Superior temporal gyrus (tissue), 1 donor: ENCODE measurements around the gene GOLGA6L7.
"Not testable (repeated sequence)": the region's sequence is repeated elsewhere in the genome, so short reads cannot be mapped to it uniquely, and the experiment has no call there.

Experiments
- DNase-seq: peaks from one replicate; pipeline ENCODE4 v3.0.0-alpha.2; 2016; ENCODE audit errors: extremely low spot score

The GOLGA6L7 gene, protein sequence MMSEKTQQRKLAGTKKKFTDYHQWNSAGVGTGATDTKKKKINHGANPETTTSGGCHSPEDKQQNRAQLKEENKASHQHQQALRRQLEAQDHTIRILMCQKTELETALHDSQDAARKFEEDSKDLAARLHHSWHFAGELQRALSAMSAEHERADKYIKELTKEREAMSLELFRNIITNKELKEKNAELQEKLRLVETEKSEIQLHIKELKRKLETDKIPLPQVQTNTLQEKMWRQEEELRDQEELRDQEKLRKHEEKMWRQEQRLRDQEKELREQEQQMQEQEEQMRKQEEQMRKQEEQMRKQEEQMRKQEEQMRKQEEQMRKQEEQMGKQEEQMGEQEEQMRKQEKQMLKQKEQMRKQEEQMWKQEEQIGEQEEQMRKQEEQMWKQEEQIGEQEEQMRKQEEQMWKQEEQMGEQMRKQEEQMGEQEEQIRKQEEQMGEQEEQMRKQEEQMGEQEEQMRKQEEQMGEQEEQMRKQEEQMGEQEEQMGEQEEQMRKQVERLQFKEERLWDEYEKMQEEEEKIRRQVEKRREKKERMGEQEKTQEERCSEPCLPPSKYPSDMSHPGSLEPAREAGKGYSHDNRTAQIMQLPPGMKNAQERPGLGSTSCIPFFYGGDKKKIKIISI

DNA sequence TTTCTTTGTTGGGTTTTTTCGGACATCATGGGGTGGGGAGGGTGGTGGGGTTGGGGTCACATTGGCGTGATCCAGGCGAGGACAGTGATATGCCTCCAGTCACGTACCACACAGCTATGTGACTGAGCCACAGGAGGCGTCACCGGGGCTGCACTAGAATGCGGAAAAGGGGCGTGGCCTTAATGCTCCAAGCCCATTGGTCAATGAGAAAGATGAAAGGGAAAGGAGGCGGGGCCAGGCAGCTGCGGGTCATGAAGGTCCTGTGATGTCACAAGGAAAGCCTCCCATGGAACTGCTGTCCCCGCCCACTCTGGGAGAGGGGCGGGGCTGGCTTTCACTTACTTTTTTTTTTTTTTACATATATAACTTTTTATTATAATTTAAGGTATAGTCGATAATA, at the start of gene GOLGA6L7:
Gene GOLGA6L7, minus strand, starts transcription at position 124 of the 400 bp plus-strand sequence. Its CDS starts 95 bp downstream, at position 29.
- not testable (repeated sequence) for DNase-seq

DNA sequence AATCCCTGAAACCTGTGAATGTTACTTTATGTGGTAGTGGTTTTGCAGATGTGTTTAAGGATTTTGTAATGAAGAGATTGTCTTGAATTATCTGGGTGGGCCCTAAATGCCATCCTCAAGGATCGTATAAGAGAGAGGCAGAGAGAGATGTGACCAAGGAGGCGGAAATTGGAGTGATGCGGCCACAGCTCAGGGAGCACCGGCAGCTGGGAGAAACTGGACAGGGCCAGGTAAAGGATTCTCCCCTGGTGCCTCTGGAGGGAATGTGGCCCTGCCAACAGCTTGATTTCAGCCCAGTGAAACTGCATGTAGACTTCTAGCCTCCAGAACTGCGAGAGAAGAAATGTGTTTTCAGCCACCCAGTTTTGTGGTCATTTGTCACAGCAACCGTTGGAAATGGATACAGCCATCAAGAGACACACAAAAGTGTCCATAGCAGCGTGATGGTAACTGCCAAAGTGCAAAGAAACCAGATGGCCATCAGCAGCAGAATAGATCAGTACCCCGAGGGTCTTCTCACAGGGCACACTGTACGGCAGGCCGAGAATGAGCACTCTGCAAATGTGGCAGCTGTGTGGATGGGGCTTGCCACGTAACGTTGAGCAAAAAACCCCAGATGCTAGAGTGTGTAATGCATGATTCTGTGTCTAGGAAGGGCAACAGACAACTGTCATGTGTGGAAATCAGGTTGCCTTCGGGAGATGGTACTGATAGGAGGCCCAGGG, 49.6 kb upstream of the GOLGA6L7 start:
- DNase-seq: no peak

DNA sequence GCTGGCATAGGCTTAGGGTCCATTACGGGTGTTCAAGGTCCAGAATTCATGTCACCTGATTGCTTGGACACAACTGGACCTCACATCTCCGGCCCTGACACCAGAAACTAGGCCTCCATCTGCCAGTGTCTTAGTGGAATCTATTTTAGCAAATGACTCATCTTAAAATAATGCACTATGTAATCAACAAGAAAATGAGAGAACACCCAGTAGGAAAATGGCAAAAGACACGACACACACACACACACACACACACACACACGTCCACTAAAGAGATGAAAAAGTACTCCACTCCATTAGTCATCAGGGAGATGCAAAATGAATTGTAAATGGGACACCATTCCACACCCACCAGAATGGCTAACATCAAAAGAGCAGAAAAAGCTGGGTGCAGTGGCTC, 48.5 kb upstream of the GOLGA6L7 start:
- DNase-seq: peak; percentile 43

DNA sequence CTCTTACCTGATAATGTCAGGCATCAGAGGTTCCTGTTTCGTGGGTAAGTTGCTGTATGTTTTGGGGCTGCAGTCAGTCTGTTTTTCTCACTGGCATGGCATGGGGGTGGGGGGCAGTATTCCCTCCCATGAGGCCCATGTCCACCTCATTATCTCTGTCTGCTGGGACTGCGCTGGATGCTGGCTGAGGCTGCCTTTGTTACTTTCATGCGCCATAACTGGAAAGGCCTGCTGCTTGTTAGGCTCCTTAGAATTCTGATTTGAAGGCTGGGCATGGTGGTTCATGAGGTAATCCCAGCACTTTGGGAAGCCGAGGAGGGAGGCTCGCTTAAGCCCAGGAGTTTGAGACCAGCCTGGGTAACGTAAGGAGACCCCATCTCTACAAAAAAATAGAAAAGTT, 47.1 kb upstream of the GOLGA6L7 start:
- DNase-seq: no peak

DNA sequence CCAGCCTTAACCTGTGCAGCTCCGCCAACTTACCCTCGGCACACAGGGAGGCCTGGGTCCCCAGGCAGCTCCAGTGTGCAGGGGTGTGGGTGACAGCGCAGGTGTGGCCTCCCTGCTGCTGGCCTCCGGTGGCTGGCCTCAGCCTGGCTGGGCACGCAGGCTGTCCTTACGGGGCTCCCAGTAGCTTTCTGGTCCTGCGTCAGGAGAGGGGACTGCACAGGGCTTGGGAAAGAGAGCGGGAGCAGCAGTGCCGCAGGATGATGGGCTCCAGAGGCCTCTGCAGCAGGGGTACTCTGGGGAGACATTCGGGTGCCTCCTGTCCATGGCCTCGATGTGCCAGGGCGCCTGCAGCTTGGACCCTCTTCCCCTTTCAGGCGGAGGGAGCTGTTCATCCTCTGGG, 46.7 kb upstream of the GOLGA6L7 start:
- no peak for DNase-seq

DNA sequence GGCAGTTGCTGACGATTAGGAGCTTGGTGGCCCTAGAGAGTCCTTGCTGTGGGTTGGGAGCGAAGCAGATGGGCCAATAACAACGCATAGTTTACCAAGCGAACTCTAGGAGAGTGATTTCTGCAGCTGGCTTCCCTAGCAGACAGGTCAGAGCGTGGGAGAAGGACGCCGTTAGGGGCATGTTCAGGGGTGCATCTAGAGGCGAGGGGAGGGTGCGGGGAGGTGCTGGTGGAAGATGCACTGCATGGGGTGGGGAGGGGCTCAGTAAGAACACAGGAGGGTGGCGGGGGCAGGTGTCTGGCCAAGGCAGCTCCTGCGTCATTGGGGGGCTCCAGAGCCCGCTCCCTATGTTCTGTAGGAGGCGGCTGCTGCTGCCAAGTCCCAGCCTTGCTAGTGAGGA, 46.2 kb upstream of the GOLGA6L7 start:
- DNase-seq: no peak

DNA sequence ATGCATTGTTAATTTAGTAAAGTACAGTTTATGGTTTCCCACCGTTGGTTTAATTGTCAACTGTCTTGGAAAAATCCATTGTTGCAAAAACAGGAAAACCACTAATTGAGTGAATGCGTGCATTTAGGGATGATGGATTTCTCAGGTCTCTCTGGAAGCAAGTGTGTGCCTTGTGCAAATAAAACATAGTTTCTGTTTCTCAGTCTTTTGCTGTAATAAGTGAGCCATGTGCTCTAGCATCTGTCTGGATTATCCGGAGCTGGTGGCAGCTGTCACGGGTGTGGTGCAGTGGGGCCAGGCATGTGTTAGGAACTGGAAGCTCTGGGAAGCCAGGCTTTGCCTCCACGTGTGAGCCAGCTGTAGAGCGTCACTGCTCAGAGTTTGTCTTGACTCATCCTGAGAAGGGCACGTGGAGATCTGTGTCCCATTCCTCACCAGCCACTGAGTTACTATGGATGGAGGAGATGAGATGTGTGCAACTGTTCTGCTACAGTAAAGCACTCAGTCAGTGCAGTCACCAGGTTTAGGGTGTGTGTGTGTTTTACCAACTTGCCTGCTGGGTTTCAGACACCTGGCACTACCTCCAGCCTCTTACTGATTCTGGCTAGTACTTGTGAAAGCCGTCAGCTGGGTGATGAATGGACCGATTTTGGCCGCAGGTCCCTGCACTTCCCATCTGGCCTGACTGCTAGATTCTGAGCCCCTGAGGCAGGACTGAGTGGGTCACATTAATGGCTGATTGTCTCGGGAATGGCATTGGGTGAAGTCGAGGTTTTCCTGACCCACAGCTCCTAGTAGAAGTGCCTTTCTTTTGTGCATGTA, 44.6 kb upstream of the GOLGA6L7 start:
- DNase-seq: peak; percentile 33

DNA sequence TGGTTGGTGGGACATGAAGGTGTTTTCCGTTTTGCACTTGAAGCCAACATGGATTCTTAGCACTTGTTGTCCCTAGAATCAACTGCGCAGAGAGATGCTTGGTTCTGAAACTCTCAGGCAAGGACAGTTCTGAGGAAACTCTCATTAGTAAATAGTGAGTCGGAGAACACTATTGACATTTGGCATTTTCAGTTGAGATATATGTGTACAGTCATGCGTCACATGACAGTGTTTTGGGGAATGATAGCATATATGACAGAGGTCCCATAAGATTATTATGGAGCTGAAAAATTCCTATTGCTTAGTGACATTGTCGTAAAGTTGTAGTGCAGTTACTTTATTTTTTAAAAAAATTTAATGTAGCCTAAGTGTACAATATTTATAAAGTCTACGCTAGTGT, 43.1 kb upstream of the GOLGA6L7 start:
- no peak for DNase-seq

DNA sequence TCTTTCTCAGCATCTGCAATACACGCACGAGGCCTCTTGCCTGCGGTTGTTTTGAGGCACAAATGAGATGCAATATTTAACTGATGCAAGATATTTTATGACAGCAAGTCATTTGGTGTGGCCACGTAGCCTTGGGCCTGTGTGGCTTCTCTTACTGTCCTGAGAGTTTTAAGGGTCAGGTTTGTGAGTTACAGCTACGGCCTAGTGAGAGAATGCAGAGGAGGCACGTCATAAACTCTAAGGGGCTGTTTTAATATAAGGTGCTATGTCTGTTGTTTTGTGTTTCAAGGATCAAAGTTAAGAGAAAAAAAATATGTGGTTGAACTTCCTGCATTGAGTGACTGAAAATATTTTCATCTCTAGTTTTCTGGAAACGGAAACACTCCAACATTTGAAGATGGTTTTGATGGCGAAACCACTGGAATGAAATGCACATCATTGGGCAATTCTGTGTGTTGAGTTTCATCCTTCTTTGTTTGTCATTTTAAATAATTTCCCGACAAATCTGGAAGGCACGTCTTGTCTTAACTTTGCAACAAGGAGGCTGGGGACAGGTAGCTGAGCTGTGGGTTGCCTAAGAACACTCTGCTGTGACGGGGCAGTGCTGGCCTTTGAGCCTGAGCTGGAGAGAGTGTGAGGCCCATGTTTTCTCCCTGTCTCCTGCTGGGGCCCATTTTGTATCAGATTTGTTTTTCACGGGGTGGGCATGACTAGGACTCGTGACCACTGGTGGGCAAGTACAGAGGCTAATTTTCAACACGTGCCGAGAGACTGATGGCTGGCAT, 42.5 kb upstream of the GOLGA6L7 start:
- peak; percentile 6 for DNase-seq

DNA sequence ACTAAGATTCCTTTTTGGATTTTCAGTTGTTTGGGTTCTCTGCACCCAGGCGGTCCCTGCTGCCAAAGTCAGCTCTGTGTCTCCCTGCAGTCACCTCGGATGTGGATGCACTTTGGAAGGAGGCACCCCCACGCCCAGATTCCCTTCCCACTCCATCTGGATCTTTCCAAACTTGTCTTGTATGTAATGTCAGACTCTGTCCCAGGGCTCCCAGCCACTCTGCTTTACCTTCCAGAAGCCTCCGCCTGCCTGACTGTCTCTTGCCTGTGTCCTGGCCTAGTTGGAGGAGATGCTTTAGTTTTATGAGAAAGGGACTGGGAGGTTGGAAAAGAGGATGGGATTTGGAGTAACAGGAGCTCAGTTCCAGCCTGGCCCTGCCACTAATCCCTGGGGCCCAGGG, 41.8 kb upstream of the GOLGA6L7 start:
- peak; percentile 8 for DNase-seq

DNA sequence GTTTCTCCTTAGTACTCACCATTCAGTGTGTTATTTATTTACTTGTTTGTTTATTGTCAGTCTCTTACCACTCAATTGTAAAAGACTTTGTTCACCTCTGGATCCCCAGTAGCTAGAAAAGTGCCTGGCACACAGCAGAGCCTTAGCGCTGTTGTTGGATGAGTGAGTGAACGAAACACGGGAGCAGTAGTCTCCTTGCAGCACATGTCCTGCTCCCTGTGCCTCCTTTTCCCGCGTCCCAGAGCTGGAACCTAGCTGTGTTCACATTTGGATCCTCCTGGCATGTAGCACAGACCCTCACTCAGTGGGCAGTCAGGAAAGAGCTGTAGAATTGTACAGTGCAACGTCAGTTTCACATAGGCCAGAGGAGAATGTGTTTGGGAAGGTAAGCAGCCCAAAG, 41.4 kb upstream of the GOLGA6L7 start:
- peak; percentile 17 for DNase-seq

DNA sequence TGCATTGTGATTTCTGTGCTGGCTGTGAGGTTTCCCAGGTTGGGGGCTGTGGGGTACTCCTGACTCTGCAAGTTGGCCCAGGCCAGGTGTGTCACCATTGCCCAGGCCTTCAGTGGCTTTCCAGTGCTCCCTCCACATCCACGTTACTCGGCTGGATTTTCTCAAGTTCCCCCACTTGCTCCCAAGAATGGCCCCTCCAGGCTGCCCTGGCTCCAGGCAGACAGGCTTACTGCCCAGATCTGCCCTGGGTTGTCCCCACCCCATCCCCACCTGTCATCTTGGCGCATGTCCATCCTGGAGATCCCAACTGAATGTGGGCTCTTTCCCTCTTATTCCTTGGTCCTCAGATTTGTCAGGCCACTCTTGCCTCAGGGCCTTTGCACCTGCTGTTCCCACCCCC, 40.9 kb upstream of the GOLGA6L7 start:
- no peak for DNase-seq

DNA sequence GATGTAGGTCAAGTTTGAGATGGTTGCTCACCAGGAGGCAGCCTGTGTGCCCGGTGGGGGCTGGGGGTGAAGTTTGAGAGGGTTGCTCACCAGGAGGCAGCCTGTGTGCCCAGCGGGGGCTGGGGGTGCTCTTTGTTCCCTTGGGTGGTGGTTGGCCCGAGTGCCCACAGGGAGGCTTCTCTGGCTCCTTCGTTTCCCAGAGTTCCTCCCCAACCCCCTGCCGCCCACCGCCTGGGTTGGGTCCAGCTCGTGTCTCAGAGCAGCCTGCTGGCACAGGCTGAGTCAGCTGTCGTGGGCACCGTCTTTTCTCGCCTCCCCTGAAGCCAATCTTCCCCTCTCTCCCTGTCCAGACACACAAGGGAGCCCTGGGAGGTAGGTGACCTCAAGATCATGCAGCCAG, 40.5 kb upstream of the GOLGA6L7 start:
- peak; percentile 35 for DNase-seq

DNA sequence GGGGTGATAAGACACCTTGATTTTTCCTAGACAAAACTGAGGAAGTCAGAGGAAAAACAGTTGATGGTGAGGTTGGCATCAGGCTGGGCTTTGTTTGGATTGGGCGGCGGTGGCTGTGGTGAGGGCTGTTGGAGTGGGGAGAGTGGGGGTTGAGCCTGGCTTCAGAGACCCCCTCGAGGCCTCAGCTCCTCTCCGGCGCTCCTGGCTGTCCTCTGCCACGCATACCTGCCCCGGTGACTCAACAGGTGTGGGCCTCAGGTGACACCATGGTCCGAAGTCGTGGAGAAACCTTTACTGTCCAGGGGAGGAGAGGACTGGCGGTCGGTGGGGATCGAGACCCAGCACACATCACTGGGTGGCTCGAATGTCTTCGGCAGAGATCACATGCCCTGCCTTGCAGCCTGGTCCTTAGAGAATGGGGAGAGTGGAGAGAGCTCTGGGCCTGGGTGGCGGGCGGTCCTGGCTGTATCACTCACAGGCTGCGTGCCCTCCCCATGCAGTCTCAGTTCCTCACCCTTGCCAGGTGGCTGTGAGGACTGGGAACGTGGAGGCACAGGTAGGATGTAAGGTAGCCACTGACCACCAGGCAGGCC, 40.0 kb upstream of the GOLGA6L7 start:
- peak; percentile 6 for DNase-seq

DNA sequence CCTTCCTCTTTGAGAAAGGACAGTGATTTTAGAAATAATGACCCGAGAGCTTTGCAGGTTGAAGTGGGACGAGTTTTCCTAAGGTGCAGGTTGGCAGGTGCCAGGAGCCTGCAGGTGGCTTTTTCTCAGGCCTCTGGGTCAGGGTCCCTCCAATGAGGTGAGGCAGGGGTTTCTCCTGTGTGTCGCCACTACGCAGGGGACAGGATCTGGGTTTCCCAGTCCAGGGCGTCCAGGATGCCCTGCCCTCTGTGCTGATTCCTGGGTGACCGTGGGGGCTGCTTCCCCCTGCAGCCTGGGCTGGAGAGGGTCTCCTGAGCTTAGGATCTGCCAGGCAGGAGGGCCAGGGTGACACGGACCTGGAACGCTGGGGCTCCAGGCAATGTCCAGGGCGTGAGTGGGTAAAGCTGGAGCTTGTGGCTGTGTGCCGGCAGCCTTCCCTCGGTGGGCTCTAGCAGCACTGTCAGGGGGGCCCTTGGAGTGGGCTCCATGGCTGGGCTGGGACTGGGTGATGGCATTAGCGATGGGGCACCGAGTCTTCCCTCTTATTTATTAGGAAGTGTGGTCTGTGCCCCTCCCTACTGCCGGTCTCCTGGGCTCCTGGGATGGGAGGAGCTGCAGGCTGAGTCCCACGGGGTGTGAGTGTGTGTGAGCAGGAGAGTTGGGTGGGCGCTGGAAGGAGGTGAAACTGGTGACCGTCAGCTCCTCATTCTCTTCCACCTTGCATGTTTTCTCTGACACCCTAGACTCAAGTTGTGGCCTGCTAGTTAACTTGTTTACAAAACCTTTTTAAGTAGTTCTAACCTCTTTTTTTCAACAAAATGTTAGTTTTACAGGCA, 39.1 kb upstream of the GOLGA6L7 start:
- peak; percentile 13 for DNase-seq

DNA sequence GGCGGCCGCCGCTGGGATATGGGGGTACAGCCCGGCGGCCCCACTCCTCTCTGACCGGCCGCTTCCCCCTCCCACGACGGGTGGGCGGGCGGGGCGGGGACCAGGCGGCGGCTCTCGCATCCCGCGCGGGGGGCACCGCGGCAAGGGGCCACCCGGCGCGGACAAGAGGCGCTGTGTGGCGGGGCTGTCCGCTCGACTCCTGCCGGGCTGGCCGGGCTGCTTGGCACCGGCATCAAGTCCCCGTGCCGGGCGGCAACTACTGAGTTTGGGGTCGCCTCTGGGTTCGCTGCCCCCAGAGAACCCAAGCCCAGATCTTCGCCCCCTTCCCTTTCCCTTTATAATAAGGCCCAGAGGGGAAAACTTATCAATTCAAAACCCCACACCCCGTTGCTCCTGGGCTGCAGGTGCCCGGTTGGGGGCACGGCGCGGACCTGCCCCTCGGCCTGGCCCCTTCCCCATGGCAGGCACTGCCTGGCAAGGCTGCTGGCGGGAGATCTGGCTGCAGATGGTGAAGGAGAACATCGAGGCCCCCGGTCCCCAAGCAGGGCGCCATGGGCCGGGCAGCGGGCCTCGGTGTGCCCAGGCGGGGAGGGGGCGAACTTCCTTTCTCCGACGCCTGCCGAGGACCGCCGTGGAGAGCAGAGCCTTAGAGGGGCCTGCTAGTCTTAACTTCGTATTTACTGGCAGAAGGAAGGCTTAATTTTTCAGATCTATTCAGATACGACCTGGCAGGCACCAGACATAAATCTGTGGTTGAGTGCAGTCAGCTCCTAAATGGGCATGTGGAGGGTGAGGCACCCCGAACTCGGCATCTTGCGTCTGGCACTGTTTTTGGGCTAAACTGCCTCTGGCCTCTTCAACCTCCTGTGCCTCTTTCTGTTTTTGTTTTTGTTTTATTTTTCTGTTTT, 38.2 kb upstream of the GOLGA6L7 start:
- peak; percentile 17 for DNase-seq

DNA sequence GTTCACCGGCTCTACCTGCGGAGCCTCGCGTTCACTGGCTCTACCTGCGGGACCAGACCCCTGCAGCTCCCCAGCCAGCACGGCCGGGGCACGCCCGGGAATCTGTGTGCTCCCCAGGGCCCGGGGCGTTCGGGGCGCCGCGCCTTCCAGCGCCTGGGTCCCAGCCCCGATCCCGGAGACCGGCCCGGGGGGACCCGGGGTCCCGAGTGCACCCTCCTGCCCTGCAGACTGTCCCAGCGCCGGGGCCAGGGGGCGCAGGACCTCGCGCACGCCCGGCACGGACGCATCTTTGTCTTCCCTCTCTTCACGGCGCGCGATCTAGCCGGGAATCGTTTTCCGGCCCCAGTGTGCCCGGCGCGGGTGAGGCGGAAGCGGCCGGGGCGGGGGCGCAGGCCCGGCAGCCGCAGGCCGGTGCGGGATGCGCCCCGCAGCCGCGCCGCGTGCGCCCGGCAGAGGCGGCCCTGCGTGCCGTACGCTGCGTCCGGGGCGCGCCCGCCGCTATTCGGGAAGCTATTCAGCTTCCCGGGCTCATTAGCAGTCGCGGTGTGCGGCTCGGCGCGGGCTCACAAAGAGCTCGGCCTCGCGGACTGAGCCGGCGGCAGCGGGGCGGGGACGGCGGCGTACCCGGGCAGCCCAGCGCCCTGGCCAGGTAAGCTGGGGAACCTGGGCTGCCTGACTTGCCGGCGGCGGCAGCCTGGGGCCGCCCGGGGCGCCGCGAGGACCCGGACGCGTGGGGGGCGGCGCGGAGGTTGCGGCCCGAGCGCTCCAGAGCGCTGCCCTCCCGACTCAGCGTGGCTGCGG, 37.4 kb upstream of the GOLGA6L7 start, which contains the start of gene APBA2:
Gene APBA2, plus strand, starts transcription at position 345 of the 801 bp plus-strand sequence. CDS start 167,911 bp downstream, outside the sequence.
- DNase-seq: peak; percentile 24
